IMR-90 (cell line): Measurements from ENCODE around the gene SOBP. TPM values are rescaled to one million over a fixed set of nuclear protein-coding genes. Genes with fewer than 3 reads are reported as not detected.

Experiments used
- ATAC-seq: fragments of 200-7000 bp; cut with Tn5 transposase; 2 replicates; pipeline ENCODE4 v1.9.1; 2020; ENCODE audit warnings: low read depth, mild to moderate bottlenecking, moderate library complexity
- BruUV-seq: library from RNA; stranded (reverse); fragments of 400-500 nt; replicated peaks from 2 replicates; lab custom pipeline; 2021; lab: Mats Ljungman, UMichigan
- CTCF ChIA-PET: fragments of 300-600 bp; formaldehyde crosslinking; extraction: SDS; loops from one replicate; lab custom pipeline; 2021; ENCODE audit warnings: antibody characterized with exemption; lab: Yijun Ruan, JAX
- POLR2A ChIA-PET: fragments of 300-600 bp; sonication (Branson Sonifier 250); formaldehyde crosslinking; loops from one replicate; lab custom pipeline; 2022; ENCODE audit warnings: antibody characterized with exemption; ENCODE audit not compliant: unreplicated experiment; lab: Charles Lee
- DNase-seq: peaks from one replicate; pipeline ENCODE4 v3.0.0; 2013
- H2AFZ ChIP-seq: replicated peaks from 2 replicates; pipeline ENCODE3; 2013; ENCODE audit warnings: low read length, mild to moderate bottlenecking; ENCODE audit not compliant: poor library complexity
- H2AK5ac ChIP-seq: 2 replicates; pipeline ENCODE4 v1.6.1; 2013; ENCODE audit warnings: low read depth, low read length, inconsistent platforms
- H2AK9ac ChIP-seq: replicated peaks from 2 replicates; pipeline ENCODE3; 2013; ENCODE audit warnings: mild to moderate bottlenecking, low read depth, low read length, moderate library complexity; ENCODE audit not compliant: poor library complexity
- H2BK120ac ChIP-seq: 2 replicates; pipeline ENCODE4 v1.6.1; 2013; ENCODE audit warnings: low read depth, low read length, inconsistent platforms
- H2BK15ac ChIP-seq: 3 replicates; pipeline ENCODE4 v1.6.1; 2013; ENCODE audit warnings: low read depth, low read length, inconsistent platforms
- H2BK20ac ChIP-seq: 2 replicates; pipeline ENCODE4 v1.6.1; 2013; ENCODE audit warnings: low read depth, mild to moderate bottlenecking, inconsistent platforms, low read length, moderate library complexity
- H2BK5ac ChIP-seq: 2 replicates; pipeline ENCODE4 v1.6.1; 2013; ENCODE audit warnings: mild to moderate bottlenecking, low read depth, low read length, inconsistent platforms; ENCODE audit not compliant: poor library complexity, severe bottlenecking
- H3K14ac ChIP-seq: replicated peaks from 2 replicates; pipeline ENCODE4 v1.6.1; 2013; ENCODE audit warnings: low read depth, low read length, inconsistent platforms
- H3K18ac ChIP-seq: 2 replicates; pipeline ENCODE4 v1.6.1; 2013; ENCODE audit warnings: low read depth, low read length, control low read depth
- H3K23ac ChIP-seq: 2 replicates; pipeline ENCODE4 v1.6.1; 2013; ENCODE audit warnings: low read depth, low read length, inconsistent platforms
- H3K27ac ChIP-seq: 2 replicates; pipeline ENCODE4 v1.5.1; 2013; ENCODE audit warnings: mild to moderate bottlenecking, control low read depth, low read length; ENCODE audit not compliant: insufficient read depth
- H3K27me3 ChIP-seq: 2 replicates; pipeline ENCODE4 v1.6.1; 2013; ENCODE audit warnings: low read length; ENCODE audit not compliant: control insufficient read depth, insufficient read depth
- H3K36me3 ChIP-seq: 2 replicates; pipeline ENCODE4 v1.6.1; 2013; ENCODE audit warnings: low read length, mixed read lengths; ENCODE audit not compliant: control insufficient read depth, insufficient read depth
- H3K4ac ChIP-seq: 2 replicates; pipeline ENCODE4 v1.6.1; 2013; ENCODE audit warnings: low read depth, low read length, inconsistent platforms
- H3K4me1 ChIP-seq: 2 replicates; pipeline ENCODE4 v1.6.1; 2013; ENCODE audit warnings: low read length, mixed read lengths; ENCODE audit not compliant: control insufficient read depth, insufficient read depth
- H3K4me2 ChIP-seq: 2 replicates; pipeline ENCODE4 v1.6.1; 2013; ENCODE audit warnings: low read depth, mild to moderate bottlenecking, control low read depth, low read length, moderate library complexity
- H3K4me3 ChIP-seq: 2 replicates; pipeline ENCODE4 v1.5.1; 2013; ENCODE audit warnings: low read depth, mild to moderate bottlenecking, control low read depth, low read length, moderate library complexity; ENCODE audit not compliant: insufficient read depth
- H3K56ac ChIP-seq: 2 replicates; pipeline ENCODE4 v1.6.1; 2013; ENCODE audit warnings: low read length, inconsistent platforms; ENCODE audit not compliant: insufficient read depth; ENCODE audit errors: extremely low read depth
- H3K79me1 ChIP-seq, 2 experiments: 2 replicates each; pipeline ENCODE4 v1.6.1; 2013; ENCODE audit warnings: low read length in 2 of 2, inconsistent platforms in 1 of 2, low read depth in 1 of 2
- H3K9ac ChIP-seq: 2 replicates; pipeline ENCODE4 v1.6.1; 2013; ENCODE audit warnings: low read depth, low read length, control low read depth
- H3K9me1 ChIP-seq: 2 replicates; pipeline ENCODE4 v1.6.1; 2013; ENCODE audit warnings: low read length, inconsistent platforms; ENCODE audit not compliant: insufficient read depth
- H3K9me3 ChIP-seq: 2 replicates; pipeline ENCODE4 v1.6.1; 2013; ENCODE audit warnings: low read length; ENCODE audit not compliant: control insufficient read depth, insufficient read depth
- H4K20me1 ChIP-seq: 2 replicates; pipeline ENCODE4 v1.6.1; 2013; ENCODE audit warnings: low read length, inconsistent platforms; ENCODE audit not compliant: insufficient read depth
- H4K5ac ChIP-seq: 2 replicates; pipeline ENCODE4 v1.6.1; 2013; ENCODE audit warnings: mild to moderate bottlenecking, low read depth, low read length, control low read depth
- H4K8ac ChIP-seq, 2 experiments: 2 replicates each; pipeline ENCODE4 v1.6.1; 2013; ENCODE audit warnings: low read depth in 2 of 2, low read length in 2 of 2, control low read depth in 1 of 2, inconsistent platforms in 1 of 2
- H4K91ac ChIP-seq: 2 replicates; pipeline ENCODE4 v1.6.1; 2013; ENCODE audit warnings: low read depth, low read length, inconsistent platforms; ENCODE audit not compliant: insufficient read depth
- BHLHE40 ChIP-seq: fragments of 150-350 bp; IDR thresholded peaks from 2 replicates; pipeline ENCODE4 v1.6.1; 2016; ENCODE audit warnings: mild to moderate bottlenecking, low read depth, low read length
- CEBPB ChIP-seq: IDR thresholded peaks from 2 replicates; pipeline ENCODE4 v1.6.1; 2012; ENCODE audit warnings: low read depth, low read length, improper control_type of control experiment
- CHD1 ChIP-seq: IDR thresholded peaks from 2 replicates; pipeline ENCODE4 v1.6.1; 2012; ENCODE audit warnings: low read depth, low read length, improper control_type of control experiment
- FOS ChIP-seq: fragments of 150-350 bp; IDR thresholded peaks from 2 replicates; pipeline ENCODE4 v1.6.1; 2016; ENCODE audit warnings: low read depth, low read length
- MAFK ChIP-seq: IDR thresholded peaks from 2 replicates; pipeline ENCODE4 v1.6.1; 2012; ENCODE audit warnings: low read depth, low read length, improper control_type of control experiment
- MAZ ChIP-seq: IDR thresholded peaks from 2 replicates; pipeline ENCODE4 v1.6.1; 2012; ENCODE audit warnings: low read depth, mild to moderate bottlenecking, low read length, improper control_type of control experiment, moderate library complexity, borderline replicate concordance
- MXI1 ChIP-seq: IDR thresholded peaks from 2 replicates; pipeline ENCODE4 v1.6.1; 2012; ENCODE audit warnings: low read depth, mild to moderate bottlenecking, low read length, moderate library complexity, borderline replicate concordance
- NFE2L2 ChIP-seq: fragments of 150-350 bp; IDR thresholded peaks from 2 replicates; pipeline ENCODE4 v1.6.1; 2016; ENCODE audit warnings: low read depth, mild to moderate bottlenecking, low read length
- POLR2A ChIP-seq: IDR thresholded peaks from 2 replicates; pipeline ENCODE4 v1.6.1; 2012; ENCODE audit warnings: mild to moderate bottlenecking, low read depth, low read length
- RAD21 ChIP-seq: IDR thresholded peaks from 2 replicates; pipeline ENCODE4 v1.6.1; 2012; ENCODE audit warnings: low read length, improper control_type of control experiment
- RCOR1 ChIP-seq: IDR thresholded peaks from 2 replicates; pipeline ENCODE4 v1.6.1; 2012; ENCODE audit warnings: mild to moderate bottlenecking, low read length, improper control_type of control experiment; ENCODE audit not compliant: insufficient replicate concordance
- RFX5 ChIP-seq: IDR thresholded peaks from 2 replicates; pipeline ENCODE4 v1.8.0; 2012; ENCODE audit warnings: low read depth, mild to moderate bottlenecking, low read length, moderate library complexity
- SMC3 ChIP-seq: fragments of 150-350 bp; IDR thresholded peaks from 2 replicates; pipeline ENCODE4 v1.6.1; 2016; ENCODE audit warnings: low read depth, mild to moderate bottlenecking, antibody characterized with exemption, low read length, moderate library complexity
- USF2 ChIP-seq: fragments of 150-350 bp; IDR thresholded peaks from 2 replicates; pipeline ENCODE4 v1.6.1; 2017; ENCODE audit warnings: mild to moderate bottlenecking, antibody characterized with exemption, low read length, low read depth
- WGBS, 2 experiments: methylation state at CpG; one replicate each; pipeline versions ENCODE4 v1.1.5 to v1.1.7; 2013; ENCODE audit warnings: missing lambda C conversion rate in 2 of 2; ENCODE audit not compliant: insufficient read length in 1 of 2; ENCODE audit errors: extremely low coverage in 2 of 2; 5-methylcytosine and 5-hydroxymethylcytosine counted together
- dilution Hi-C: fragments of 300-500 bp; cut with HindIII; formaldehyde crosslinking; loops from one replicate; pipeline ENCODE4 v1.14.3; 2018; ENCODE audit warnings: low sequenced_read_pairs; ENCODE audit not compliant: unreplicated experiment
- in situ Hi-C: fragments of 300-500 bp; cut with MboI; formaldehyde crosslinking; loops from 3 replicates; pipeline ENCODE4 v1.14.3; 2019; ENCODE audit warnings: low sequenced_read_pairs, inconsistent platforms, mixed read lengths
- intact Hi-C: fragments of 100-400 bp; cut with micrococcal nuclease; formaldehyde crosslinking; loops from 2 replicates; pipeline ENCODE4 v1.10.0; 2022
- polyA plus RNA-seq, 3 experiments: library from polyadenylated mRNA; depleted of rRNA; stranded (reverse); fragments of >200 nt; gene quantifications; 2 replicates each; pipeline ENCODE4 v1.2.3, GENCODE V29; 2012; ENCODE audit warnings: low replicate concordance in 1 of 3
- total RNA-seq: library from RNA; depleted of rRNA; stranded (reverse); fragments of >200 nt; gene quantifications from 2 replicates; pipeline ENCODE4 v1.2.3, GENCODE V29; 2012
- TF ChIP-seq, protein P1 (sequence below): fragments of 150-350 bp; IDR thresholded peaks from 2 replicates; pipeline ENCODE4 v1.6.1; 2016; ENCODE audit warnings: low read depth, mild to moderate bottlenecking, low read length, moderate library complexity, borderline replicate concordance
- TF ChIP-seq, protein P2 (sequence below): conservative IDR thresholded peaks from 2 replicates; pipeline ENCODE4 v1.5.1; 2012; ENCODE audit warnings: mild to moderate bottlenecking, low read depth, low read length, improper control_type of control experiment

Gene SOBP
- total and polyA plus RNA-seq, 2 of the 4 experiments (the other 2 are of a cell fraction), result 0.60 to 0.72 TPM

GRCh38 chr6:107633680-107634323, 143.9 kb downstream of the SOBP start:
- no peaks in the 10 kb centered on the region for H3K9me3 ChIP-seq
- no peak overlapping the region for H2BK120ac ChIP-seq
- TF ChIP-seq NFE2L2 (no peak), SMC3 (no peak), FOS (no peak), POLR2A (no peak), RAD21 (no peak), USF2 (no peak), MAZ (no peak), RCOR1 (no peak), RFX5 (no peak), MXI1 (no peak), BHLHE40 (no peak), MAFK (no peak), CHD1 (no peak), CEBPB (no peak)
- TF ChIP-seq, protein P1, sequence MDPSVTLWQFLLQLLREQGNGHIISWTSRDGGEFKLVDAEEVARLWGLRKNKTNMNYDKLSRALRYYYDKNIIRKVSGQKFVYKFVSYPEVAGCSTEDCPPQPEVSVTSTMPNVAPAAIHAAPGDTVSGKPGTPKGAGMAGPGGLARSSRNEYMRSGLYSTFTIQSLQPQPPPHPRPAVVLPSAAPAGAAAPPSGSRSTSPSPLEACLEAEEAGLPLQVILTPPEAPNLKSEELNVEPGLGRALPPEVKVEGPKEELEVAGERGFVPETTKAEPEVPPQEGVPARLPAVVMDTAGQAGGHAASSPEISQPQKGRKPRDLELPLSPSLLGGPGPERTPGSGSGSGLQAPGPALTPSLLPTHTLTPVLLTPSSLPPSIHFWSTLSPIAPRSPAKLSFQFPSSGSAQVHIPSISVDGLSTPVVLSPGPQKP, result no peak
- TF ChIP-seq, protein P2, sequence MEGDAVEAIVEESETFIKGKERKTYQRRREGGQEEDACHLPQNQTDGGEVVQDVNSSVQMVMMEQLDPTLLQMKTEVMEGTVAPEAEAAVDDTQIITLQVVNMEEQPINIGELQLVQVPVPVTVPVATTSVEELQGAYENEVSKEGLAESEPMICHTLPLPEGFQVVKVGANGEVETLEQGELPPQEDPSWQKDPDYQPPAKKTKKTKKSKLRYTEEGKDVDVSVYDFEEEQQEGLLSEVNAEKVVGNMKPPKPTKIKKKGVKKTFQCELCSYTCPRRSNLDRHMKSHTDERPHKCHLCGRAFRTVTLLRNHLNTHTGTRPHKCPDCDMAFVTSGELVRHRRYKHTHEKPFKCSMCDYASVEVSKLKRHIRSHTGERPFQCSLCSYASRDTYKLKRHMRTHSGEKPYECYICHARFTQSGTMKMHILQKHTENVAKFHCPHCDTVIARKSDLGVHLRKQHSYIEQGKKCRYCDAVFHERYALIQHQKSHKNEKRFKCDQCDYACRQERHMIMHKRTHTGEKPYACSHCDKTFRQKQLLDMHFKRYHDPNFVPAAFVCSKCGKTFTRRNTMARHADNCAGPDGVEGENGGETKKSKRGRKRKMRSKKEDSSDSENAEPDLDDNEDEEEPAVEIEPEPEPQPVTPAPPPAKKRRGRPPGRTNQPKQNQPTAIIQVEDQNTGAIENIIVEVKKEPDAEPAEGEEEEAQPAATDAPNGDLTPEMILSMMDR, result no peak
- peaks cover 10% of the 10 kb centered on the region; the same call in 1 of the 2 replicates for H3K36me3 ChIP-seq
- dilution Hi-C loops (no loop called here), intact Hi-C loops (no loop called here), in situ Hi-C loops (no loop called here)
- no peak overlapping the region for H2BK15ac ChIP-seq
- no peak overlapping the region for H3K9ac ChIP-seq
- H3K14ac ChIP-seq, result no peak overlapping the region
- CTCF ChIA-PET, result no interaction called here
- no peak overlapping the region for H3K56ac ChIP-seq
- H2AK5ac ChIP-seq, result no peak overlapping the region
- no peak overlapping the region for H3K4me2 ChIP-seq
- H3K79me1 ChIP-seq, result no peaks in the 10 kb centered on the region
- H2AK9ac ChIP-seq, result no peak overlapping the region
- H4K20me1 ChIP-seq, result no peaks in the 10 kb centered on the region
- DNase-seq, result no peak
- H2BK20ac ChIP-seq, result no peak overlapping the region
- no peak overlapping the region for H3K27ac ChIP-seq
- H4K91ac ChIP-seq, result no peak overlapping the region
- H3K18ac ChIP-seq, result no peak overlapping the region
- no peak for ATAC-seq
- POLR2A ChIA-PET, result no interaction called here
- WGBS, 2 experiments, result 81% methylated on average over 22 of the region's 39 CpGs; no CpG with 5 or more reads in 1 of the 2 experiments
- peaks cover 2% of the 10 kb centered on the region; the same call in 1 of the 2 replicates for H3K4me1 ChIP-seq
- H3K4me3 ChIP-seq, result no peak overlapping the region
- H2AFZ ChIP-seq, result no peak overlapping the region
- H3K9me1 ChIP-seq, result no peaks in the 10 kb centered on the region; the same call in 1 of the 2 replicates
- TSS peak; percentile 39 for BruUV-seq
- no peak overlapping the region for H3K23ac ChIP-seq
- H2BK5ac ChIP-seq, result no peak overlapping the region
- H4K8ac ChIP-seq, result no peak overlapping the region
- H3K27me3 ChIP-seq, result no peaks in the 10 kb centered on the region
- H4K5ac ChIP-seq, result no peak overlapping the region
- H3K4ac ChIP-seq, result no peak overlapping the region
